ENCODE measurements around the gene PCDHGC4.

The PCDHGC4 gene

DNA sequence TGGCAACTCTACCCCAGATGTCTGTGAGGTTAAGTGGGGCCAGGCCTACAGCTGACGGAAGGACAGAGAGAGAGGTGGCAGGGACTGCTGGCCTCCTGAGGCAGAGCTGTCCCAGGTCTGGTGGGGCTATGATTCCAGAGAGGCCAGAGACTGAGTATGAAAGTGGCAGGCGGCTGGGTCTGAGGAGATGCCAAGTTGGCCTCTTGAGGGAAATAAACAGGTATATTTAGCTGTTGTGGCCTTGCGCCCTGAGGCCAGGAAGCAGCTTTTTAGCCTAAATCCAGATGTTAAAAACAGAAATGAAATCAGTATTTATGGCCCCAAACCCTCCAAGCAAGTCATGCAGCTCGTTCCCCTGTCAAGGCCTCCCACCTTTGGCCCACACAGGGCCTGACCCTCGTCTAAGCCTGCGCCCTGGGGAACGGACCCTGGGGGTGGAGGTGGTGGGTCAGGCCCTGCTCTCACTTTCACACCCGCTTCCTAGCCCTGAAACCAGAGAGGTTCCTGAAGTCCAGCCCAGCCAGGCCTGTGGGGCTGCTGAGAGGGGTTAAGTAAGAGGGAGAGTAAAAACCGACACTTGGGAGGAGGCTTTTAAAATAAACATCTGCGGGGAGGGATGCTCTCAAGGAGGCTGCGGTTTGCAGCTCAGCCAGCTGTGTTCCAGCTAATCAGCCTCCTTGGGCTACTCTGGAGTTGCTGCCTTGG, 22.7 kb downstream of the PCDHGC4 start:
- DNase-seq: peak; percentile 67
- H3K27me3 Mint-ChIP-seq (ENCODE audit: low read depth, poor library complexity): no peaks in the 10 kb centered on the region
- H3K36me3 Mint-ChIP-seq (ENCODE audit: low read depth): peaks cover 52% of the 10 kb centered on the region
- H3K4me3 Mint-ChIP-seq: peak overlapping the region; percentile 73
- peak overlapping the region; percentile 100 for H3K27ac Mint-ChIP-seq
- no peaks in the 10 kb centered on the region for H3K9me3 Mint-ChIP-seq
- H3K4me1 Mint-ChIP-seq: peaks cover 88% of the 10 kb centered on the region
- TF ChIP-seq, protein P1, sequence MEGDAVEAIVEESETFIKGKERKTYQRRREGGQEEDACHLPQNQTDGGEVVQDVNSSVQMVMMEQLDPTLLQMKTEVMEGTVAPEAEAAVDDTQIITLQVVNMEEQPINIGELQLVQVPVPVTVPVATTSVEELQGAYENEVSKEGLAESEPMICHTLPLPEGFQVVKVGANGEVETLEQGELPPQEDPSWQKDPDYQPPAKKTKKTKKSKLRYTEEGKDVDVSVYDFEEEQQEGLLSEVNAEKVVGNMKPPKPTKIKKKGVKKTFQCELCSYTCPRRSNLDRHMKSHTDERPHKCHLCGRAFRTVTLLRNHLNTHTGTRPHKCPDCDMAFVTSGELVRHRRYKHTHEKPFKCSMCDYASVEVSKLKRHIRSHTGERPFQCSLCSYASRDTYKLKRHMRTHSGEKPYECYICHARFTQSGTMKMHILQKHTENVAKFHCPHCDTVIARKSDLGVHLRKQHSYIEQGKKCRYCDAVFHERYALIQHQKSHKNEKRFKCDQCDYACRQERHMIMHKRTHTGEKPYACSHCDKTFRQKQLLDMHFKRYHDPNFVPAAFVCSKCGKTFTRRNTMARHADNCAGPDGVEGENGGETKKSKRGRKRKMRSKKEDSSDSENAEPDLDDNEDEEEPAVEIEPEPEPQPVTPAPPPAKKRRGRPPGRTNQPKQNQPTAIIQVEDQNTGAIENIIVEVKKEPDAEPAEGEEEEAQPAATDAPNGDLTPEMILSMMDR (IDR thresholded peaks at IDR 0.05): no peak

DNA sequence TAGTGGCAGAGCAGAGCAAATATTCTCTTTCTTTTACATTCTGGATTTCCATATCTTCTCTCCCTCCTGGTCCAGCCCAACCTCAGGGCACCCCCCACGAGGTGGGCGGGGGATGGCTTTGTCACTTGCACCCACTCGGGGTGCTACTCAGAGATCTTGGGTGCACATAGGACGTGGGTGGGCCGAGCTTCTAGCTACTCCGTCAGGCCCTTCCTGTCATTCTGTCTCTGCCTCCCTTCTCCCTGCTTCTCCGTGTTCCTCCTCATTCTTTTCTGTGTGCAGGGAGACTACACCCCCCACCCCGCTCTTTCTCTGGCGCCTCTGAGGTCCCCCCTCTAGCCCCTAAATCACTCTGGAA, 23.6 kb downstream of the PCDHGC4 start:
- Mint-ChIP-seq H3K9me3 (no peaks in the 10 kb centered on the region), H3K27me3 (ENCODE audit: low read depth, poor library complexity) (no peaks in the 10 kb centered on the region), H3K4me1 (peaks cover 95% of the 10 kb centered on the region), H3K27ac (peak overlapping the region; percentile 100), H3K4me3 (peak overlapping the region; percentile 73), H3K36me3 (ENCODE audit: low read depth) (peaks cover 45% of the 10 kb centered on the region)
- DNase-seq: no peak
- TF ChIP-seq, protein P1 (IDR thresholded peaks at IDR 0.05): no peak

DNA sequence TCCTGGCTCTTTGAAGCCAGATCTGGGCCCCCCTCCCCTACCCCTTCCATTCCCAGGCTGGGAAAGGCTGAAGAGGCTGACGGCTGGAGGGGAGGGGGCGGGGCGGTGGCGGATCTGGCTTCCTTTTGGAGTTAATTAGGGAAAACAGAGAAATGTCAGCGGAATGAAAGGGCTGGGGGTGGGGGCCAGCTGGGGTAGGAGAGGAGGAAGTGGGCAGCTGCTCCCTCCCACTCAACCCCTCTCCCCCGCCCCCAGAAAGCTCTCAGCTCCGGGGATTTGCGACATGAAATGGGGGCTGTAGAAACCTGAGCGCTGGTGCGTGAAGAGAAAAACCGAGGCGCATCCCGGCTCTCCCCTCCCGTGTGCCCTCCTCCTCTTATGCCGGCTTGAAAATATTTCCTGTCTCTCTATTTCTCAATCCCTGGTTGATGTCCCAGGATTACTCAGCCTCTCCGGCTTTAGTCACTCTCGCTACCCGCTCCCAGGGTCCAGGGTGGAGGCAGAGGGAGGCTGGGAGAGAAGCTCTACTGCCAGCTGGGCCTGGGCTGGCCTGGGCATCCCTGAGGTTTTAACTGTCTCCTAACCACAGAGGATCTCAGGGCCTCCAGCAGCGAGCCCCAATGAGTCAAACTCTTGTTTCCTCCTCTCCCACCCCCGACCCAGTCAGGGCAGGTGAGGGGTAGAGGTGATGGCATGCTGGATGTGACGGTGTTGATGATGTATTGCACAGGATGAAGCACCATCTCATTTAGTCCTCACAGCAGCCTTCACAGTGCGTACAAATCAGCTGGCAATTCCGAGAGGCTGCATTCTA, 24.2 kb downstream of the PCDHGC4 start:
- peaks cover 40% of the 10 kb centered on the region for H3K36me3 Mint-ChIP-seq (ENCODE audit: low read depth)
- no peaks in the 10 kb centered on the region for H3K9me3 Mint-ChIP-seq
- peak overlapping the region; percentile 73 for H3K4me3 Mint-ChIP-seq
- no peaks in the 10 kb centered on the region for H3K27me3 Mint-ChIP-seq (ENCODE audit: low read depth, poor library complexity)
- H3K4me1 Mint-ChIP-seq: peaks cover 95% of the 10 kb centered on the region
- peak; percentile 86 for DNase-seq
- TF ChIP-seq, protein P1 (IDR thresholded peaks at IDR 0.05): no peak
- peak overlapping the region; percentile 100 for H3K27ac Mint-ChIP-seq

DNA sequence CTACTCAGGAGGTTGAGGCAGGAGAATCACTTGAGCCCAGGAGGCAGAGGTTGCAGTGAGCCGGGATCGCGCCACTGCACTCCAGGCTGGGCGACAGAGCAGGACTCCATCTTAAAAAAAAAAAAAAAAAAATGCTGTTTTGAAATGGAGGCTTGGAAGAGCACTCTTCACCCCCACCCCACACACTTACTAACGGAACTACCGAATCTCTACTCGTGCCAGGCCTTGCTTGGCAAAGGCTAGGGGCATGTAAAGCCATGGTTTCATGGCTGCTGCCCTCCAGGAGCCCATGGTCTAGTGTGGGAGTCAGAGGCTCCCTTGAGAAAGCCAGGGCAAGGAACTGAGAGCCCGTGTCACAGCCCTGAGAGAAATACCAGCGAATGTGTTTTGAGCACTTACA, 25.3 kb downstream of the PCDHGC4 start:
- Mint-ChIP-seq H3K27me3 (ENCODE audit: low read depth, poor library complexity) (no peaks in the 10 kb centered on the region), H3K4me1 (peaks cover 95% of the 10 kb centered on the region), H3K27ac (peak overlapping the region; percentile 100), H3K9me3 (no peaks in the 10 kb centered on the region), H3K36me3 (ENCODE audit: low read depth) (peaks cover 29% of the 10 kb centered on the region), H3K4me3 (peak overlapping the region; percentile 73)
- TF ChIP-seq, protein P1 (IDR thresholded peaks at IDR 0.05): no peak
- DNase-seq: no peak

DNA sequence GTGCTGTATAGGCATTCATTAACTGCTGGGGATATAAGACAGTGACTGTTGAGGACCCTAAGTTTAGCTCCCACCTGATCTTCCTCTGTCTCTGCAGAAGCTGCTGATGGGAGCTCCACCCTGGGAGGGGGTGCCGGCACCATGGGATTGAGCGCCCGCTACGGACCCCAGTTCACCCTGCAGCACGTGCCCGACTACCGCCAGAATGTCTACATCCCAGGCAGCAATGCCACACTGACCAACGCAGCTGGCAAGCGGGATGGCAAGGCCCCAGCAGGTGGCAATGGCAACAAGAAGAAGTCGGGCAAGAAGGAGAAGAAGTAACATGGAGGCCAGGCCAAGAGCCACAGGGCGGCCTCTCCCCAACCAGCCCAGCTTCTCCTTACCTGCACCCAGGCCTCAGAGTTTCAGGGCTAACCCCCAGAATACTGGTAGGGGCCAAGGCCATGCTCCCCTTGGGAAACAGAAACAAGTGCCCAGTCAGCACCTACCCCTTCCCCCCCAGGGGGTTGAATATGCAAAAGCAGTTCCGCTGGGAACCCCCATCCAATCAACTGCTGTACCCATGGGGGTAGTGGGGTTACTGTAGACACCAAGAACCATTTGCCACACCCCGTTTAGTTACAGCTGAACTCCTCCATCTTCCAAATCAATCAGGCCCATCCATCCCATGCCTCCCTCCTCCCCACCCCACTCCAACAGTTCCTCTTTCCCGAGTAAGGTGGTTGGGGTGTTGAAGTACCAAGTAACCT, 26.2 kb downstream of the PCDHGC4 start:
- TF ChIP-seq, protein P1 (IDR thresholded peaks at IDR 0.05): no peak
- Mint-ChIP-seq H3K27me3 (ENCODE audit: low read depth, poor library complexity) (no peaks in the 10 kb centered on the region), H3K36me3 (ENCODE audit: low read depth) (peaks cover 25% of the 10 kb centered on the region), H3K27ac (no peak overlapping the region), H3K4me3 (no peak overlapping the region), H3K9me3 (no peaks in the 10 kb centered on the region), H3K4me1 (peaks cover 95% of the 10 kb centered on the region)
- no peak for DNase-seq
